Stimulated activated naive CD8-positive, alpha-beta T cell treated with anti-CD3 and anti-CD28 coated beads, Interleukin-15, Interleukin-2, amounts not matched to agents 100 U/mL and 50 U/mL, for 24 hours (primary cell): ENCODE results near the gene MTUS2.

Source experiments
- ATAC-seq: fragments of 150-1000 bp; cut with Tn5 transposase; one replicate; pipeline ENCODE4 v1.10.0; 2021
- DNase-seq: peaks from one replicate; pipeline ENCODE4 v3.0.0; 2021

Gene MTUS2

GRCh38 chr13:28859069-28859468 lies 38.9 kb downstream of the MTUS2 start:
- DNase-seq (no peak), ATAC-seq (no peak)

- DNase-seq (no peak), ATAC-seq (no peak)
These were observed 39.6 kb downstream of the MTUS2 start for GRCh38 chr13:28859717-28860116.

- no peak for ATAC-seq
- DNase-seq = no peak
These were observed 44.4 kb downstream of the MTUS2 start for GRCh38 chr13:28864544-28864943.

GRCh38 chr13:28865149-28865744 lies 45.1 kb downstream of the MTUS2 start:
- ATAC-seq (no peak), DNase-seq (no peak)

GRCh38 chr13:28865951-28866350 lies 45.8 kb downstream of the MTUS2 start:
- ATAC-seq (no peak), DNase-seq (no peak)

- DNase-seq (no peak), ATAC-seq (no peak)
These were observed 46.8 kb downstream of the MTUS2 start for GRCh38 chr13:28866932-28867331.

GRCh38 chr13:28867564-28867963 lies 47.4 kb downstream of the MTUS2 start:
- DNase-seq (no peak), ATAC-seq (no peak)

GRCh38 chr13:28872427-28873176 lies 52.5 kb downstream of the MTUS2 start:
- DNase-seq = no peak
- no peak for ATAC-seq

GRCh38 chr13:28875846-28876615 lies 55.9 kb downstream of the MTUS2 start:
- DNase-seq = no peak
- no peak for ATAC-seq

GRCh38 chr13:28877408-28877807 lies 57.3 kb downstream of the MTUS2 start:
- DNase-seq (no peak), ATAC-seq (no peak)

GRCh38 chr13:28885181-28885580 lies 65.0 kb downstream of the MTUS2 start:
- ATAC-seq (no peak), DNase-seq (no peak)

- no peak for ATAC-seq
These were observed 69.1 kb downstream of the MTUS2 start for GRCh38 chr13:28889086-28889732.

GRCh38 chr13:28890712-28891111 lies 70.6 kb downstream of the MTUS2 start:
- no peak for ATAC-seq
- no peak for DNase-seq

More at GRCh38 chr13:28889086-28889732, 69.1 kb downstream of the MTUS2 start:
- DNase-seq = no peak

- no peak for ATAC-seq
- DNase-seq = no peak
These were observed 97.9 kb downstream of the MTUS2 start for GRCh38 chr13:28918030-28918429.

- DNase-seq (no peak), ATAC-seq (no peak)
These were observed 102.2 kb downstream of the MTUS2 start for GRCh38 chr13:28922341-28922740.

- ATAC-seq = no peak
These were observed 115.0 kb downstream of the MTUS2 start for GRCh38 chr13:28935104-28935503.

GRCh38 chr13:28942906-28943305 lies 122.8 kb downstream of the MTUS2 start:
- ATAC-seq = no peak
- no peak for DNase-seq

More at GRCh38 chr13:28935104-28935503, 115.0 kb downstream of the MTUS2 start:
- DNase-seq = no peak

GRCh38 chr13:28953714-28954418 lies 133.7 kb downstream of the MTUS2 start:
- DNase-seq (no peak), ATAC-seq (no peak)

- no peak for DNase-seq
- ATAC-seq = no peak
These were observed 134.2 kb downstream of the MTUS2 start for GRCh38 chr13:28954419-28954725.

GRCh38 chr13:28954810-28955209 lies 134.7 kb downstream of the MTUS2 start:
- ATAC-seq = no peak
- DNase-seq = no peak

GRCh38 chr13:28955264-28955966 lies 135.3 kb downstream of the MTUS2 start:
- ATAC-seq = no peak

GRCh38 chr13:28958018-28958417 lies 137.9 kb downstream of the MTUS2 start:
- DNase-seq (no peak), ATAC-seq (no peak)

More at GRCh38 chr13:28955264-28955966, 135.3 kb downstream of the MTUS2 start:
- no peak for DNase-seq
